VCaP (cell line): Measurements from ENCODE around the gene DDX50.
A peak's percentile ranks its signal among the peaks of the same experiment; 100 is the strongest.

Source experiments
- H3K27ac ChIP-seq: fragments of 450-650 bp; 2 replicates; pipeline ENCODE4 v1.5.1; 2017
- CTCF ChIP-seq: fragments of 450-650 bp; conservative IDR thresholded peaks from 2 replicates; pipeline ENCODE4 v1.5.1; 2017; ENCODE audit warnings: mild to moderate bottlenecking, moderate library complexity

The DDX50 gene

GRCh38 chr10:68981074-68981473 is 80.0 kb downstream of the DDX50 start:
- no peak overlapping the region for H3K27ac ChIP-seq
- TF ChIP-seq CTCF: peak; percentile 62

GRCh38 chr10:68982389-68982788 is 81.3 kb downstream of the DDX50 start:
- TF ChIP-seq CTCF: no peak
- no peak overlapping the region for H3K27ac ChIP-seq

- peak overlapping the region; percentile 89 for H3K27ac ChIP-seq
- no peak for TF ChIP-seq CTCF
These were observed 86.5 kb downstream of the DDX50 start for GRCh38 chr10:68987611-68988010.

- peak; percentile 51; the same call in 1 of the 2 replicates for TF ChIP-seq CTCF
- peak within 1 kb of the TSS; percentile 89 for H3K27ac ChIP-seq
These were observed 87.6 kb downstream of the DDX50 start, which contains the start of gene KIFBP for GRCh38 chr10:68988530-68989316. TSS of gene KIFBP (plus strand) at chr10:68988803. CDS start at chr10:68988833, 30 bp downstream.

GRCh38 chr10:68989317-68989990 is 88.3 kb downstream of the DDX50 start:
- TF ChIP-seq CTCF: no peak
- peak overlapping the region; percentile 89 for H3K27ac ChIP-seq

GRCh38 chr10:68992636-68993440 is 91.7 kb downstream of the DDX50 start:
- H3K27ac ChIP-seq: no peak overlapping the region
- no peak for TF ChIP-seq CTCF
